HG02678 (cell line): ENCODE data around the gene CCM2.
"Not testable (repeated sequence)": the region's sequence is repeated elsewhere in the genome, so short reads cannot be mapped to it uniquely, and the experiment has no call there.

Experiments
- ATAC-seq: cut with Tn5 transposase; IDR thresholded peaks from one replicate; pipeline ENCODE4 v1.9.1; 2021; ENCODE audit warnings: mild to moderate bottlenecking, moderate library complexity; ENCODE audit not compliant: unreplicated experiment

CCM2 gene

GRCh38 chr7:45098983-45099839, 99.2 kb downstream of the CCM2 start:
- ATAC-seq = no peak

DNA sequence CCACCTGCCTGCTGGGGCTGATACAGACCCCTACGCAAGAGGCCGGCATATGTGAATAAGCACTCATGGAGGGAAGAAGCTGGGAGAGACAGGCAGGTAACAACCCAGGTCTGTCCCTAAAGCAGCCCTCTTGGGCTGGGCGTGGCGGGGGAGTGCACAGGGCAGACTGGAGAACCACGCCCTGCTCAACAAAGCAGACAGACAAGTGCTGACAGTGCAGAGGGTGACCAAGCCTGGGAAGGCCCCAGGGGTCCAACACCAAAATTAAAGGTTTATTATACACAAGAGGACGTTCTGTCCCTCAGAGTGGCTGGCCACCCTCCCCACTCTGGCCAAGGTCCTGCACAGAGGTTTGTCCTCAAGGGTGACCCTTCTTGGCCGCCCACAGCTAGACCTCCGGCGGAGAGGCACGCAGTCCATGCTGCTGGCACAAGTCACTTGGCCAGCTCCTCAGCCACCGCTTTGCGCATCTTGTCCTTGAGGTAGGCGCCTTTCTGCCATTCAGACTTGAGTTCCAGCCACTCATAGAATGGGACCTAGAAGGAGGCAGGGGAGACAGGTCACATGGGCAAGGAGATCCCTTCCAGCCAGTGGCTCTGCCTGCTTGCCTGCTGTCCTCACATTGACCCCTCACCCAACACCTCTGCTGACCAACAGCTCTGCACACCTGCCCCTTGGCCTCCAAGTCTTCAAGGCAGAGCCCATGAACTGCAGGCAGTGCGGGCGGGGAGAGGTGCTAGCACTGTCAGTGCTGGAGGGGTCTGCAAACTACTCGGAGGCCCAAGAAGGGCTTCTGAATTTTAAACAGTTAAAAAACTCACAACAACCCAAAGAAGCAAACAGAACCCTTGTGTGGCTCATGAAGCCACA, 100.1 kb downstream of the CCM2 start:
- no peak for ATAC-seq

DNA sequence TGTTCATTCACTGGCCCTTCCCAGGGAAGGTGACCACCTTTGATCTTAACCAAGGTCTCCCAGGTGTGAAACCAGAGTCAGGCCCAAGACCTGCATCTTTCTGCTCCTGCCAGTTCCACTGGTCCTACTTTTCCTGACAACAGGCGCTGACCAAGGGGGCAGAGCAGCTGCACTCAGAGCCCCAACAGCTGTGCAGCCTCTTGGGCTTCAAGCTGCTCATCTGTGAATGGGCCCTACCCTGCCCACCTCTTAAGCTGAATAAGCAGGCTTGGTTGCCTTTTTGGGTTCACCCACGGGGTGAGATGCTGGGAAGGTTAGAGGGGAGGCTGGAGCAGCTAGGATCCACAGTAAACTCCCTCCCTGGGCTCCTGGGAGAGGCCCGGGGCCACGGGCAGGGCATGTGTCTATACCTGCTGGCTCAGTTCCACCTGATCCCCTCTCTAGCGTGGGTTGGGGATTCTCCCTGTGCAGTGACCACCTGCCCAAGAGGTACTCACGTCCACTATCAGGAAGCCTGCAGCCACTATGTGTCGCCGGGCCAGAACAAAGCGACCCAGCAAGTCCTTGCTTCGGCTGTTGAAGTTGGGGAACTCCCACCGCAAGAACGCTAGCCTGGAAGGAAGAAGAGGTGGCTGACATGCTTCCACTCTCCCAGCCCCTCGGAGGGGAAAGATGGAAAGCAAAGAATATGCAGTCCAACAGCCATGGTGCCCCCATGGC, 100.9 kb downstream of the CCM2 start:
- ATAC-seq = no peak

- ATAC-seq = no peak
Measured at GRCh38 chr7:45101748-45102147, 101.7 kb downstream of the CCM2 start.

DNA sequence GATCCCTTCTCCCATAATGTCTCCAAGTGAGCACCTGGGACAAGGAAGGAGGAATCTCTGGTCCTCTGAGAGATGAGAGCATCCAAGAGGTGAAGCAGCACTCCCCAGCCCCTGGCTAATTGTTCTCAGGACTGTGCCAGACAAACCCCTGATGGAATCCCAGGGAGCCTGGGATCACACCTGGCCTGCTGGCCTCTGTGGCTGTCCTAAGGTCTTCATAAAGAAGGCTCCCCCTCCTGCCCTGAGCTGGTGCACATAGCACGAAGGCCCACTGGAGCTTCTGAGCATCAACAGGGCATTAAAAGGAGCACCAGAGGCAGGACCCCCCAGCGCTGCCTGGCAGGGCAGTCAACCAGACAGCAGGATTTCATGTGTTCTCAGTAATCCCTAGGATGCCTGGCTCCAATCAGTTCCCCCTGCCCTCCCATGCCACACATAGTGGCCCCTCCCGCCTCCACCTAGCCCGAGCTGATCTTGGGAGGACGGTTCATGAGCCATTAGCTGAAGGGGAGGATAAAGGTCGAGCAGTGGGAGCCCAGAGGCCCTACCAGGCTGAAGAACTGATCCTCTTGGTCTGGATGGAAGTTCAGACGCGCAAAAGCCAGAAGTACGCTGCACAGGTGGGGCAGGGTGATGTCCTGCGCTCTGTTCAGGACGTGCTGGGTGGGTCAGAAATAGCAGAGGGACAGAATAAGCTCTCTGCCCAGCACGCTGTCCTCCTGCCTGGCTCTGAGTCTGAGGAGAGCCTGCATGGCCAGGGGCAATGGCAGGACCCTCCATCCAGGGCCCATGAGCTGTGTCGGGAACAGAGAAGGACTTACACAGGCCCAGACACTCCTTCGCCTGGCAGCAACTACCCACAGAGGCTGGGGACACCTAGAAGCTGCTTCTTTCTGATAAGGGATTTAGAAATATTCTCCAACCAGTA, 103.0 kb downstream of the CCM2 start:
- no peak for ATAC-seq

DNA sequence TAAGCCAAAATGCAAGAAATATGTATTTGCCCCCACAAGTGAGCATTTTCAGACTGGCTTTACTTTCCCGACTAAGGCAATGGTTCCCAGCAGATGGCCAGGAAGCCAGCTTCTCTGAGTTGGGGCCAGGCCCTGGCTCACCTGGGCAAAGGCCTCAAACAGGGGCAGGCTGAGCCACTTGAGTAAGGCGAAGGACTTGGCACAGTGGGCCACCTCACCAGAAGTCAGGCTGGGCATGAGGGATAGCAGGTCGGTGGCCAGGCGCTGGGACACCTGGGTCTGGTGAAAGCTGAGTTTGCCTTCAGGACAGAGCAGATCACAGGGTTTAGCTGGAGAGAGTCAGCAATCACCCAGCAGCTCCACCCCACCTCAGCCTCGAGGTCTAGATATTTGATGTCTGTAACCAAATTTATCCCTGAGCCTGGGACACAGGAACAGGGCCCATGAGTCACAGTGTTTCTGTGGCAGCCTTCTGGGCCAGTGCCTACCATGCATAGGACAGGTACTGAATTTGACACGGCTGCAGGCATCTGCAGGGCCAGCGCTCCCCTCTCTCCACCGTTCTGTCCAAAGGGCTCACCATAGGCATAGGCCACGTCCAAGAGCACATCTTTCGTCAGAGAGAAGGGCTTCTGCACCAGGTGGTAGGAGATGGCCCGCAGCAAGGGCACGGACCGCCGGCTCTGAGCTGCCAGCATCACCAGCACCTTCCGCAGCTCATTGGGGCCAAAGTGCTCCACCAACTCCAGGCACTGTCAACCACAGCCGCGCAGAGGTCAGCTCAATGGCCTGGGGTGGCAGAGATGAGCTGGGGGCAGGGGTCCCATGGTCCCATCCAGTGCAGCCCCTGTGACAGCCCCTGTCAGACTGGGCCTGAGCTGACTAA, 104.2 kb downstream of the CCM2 start:
- ATAC-seq = no peak

DNA sequence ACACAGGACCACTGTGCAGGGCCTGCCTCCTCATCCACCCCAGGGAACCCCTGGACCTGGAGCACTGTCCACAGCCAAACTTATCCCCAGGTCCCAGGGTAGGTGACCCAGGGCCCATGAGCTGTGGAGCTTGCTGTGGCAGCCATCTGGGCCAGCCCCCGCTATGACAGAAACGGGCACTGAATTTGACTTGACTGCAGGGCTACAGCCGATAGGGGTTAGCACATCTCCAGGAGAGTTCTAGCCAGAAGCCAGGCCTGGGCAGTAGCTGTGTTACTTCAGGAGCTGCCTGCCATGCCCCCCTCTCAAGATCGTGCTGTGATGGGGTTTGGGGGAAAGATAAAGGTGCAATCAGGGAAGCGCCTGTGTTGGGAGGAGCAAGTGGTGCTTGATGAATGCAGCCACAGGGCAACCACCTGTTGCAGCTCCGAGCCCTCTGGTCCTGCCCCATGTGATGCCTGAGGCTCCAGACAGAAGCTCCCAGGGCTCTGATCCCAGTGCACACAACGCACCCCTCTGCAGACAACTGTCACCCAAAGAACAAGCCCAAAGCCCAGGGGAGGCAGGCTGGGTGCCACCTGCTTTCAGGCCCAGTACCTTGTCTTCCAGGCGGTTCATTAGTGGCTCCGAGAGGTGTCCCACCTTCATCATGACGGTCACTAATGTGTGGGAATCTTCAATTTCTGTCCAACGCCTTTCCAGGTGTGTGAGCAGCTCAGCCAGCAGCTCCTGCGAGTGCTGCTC, 105.0 kb downstream of the CCM2 start:
- ATAC-seq = no peak

DNA sequence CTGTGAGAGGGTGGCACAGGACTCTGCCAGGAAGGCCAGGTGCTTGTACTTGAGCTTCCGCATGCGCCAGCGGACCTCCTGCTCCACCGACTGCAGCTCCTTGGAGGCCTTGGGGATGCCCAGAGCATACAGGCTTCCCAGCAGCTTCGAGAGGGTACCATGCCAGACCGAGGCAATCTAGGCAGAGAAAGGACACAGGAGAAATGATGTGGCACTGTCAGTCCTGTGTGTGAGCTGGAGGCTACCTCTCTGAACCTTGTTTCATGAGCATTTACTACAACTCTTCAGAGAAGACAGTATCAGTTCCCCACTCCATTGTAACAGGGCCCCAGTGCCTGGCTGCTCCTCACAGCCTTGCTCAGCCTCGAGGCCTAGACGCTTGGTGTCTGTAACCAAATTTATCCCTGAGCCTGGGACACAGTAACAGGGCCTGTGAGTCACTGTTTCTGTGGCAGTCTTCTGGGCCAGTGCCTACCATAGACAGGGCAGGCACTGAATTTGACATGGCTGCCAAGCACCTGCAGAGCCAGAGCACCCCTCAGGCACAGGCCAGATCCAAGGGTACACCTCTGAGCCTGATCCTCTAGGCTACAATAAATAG, 105.7 kb downstream of the CCM2 start:
- no peak for ATAC-seq

- no peak for ATAC-seq
Measured at GRCh38 chr7:45106820-45107219, 106.8 kb downstream of the CCM2 start.

GRCh38 chr7:45107356-45107755, 107.4 kb downstream of the CCM2 start:
- ATAC-seq = no peak

GRCh38 chr7:45108863-45109262, 108.9 kb downstream of the CCM2 start:
- no peak for ATAC-seq

DNA sequence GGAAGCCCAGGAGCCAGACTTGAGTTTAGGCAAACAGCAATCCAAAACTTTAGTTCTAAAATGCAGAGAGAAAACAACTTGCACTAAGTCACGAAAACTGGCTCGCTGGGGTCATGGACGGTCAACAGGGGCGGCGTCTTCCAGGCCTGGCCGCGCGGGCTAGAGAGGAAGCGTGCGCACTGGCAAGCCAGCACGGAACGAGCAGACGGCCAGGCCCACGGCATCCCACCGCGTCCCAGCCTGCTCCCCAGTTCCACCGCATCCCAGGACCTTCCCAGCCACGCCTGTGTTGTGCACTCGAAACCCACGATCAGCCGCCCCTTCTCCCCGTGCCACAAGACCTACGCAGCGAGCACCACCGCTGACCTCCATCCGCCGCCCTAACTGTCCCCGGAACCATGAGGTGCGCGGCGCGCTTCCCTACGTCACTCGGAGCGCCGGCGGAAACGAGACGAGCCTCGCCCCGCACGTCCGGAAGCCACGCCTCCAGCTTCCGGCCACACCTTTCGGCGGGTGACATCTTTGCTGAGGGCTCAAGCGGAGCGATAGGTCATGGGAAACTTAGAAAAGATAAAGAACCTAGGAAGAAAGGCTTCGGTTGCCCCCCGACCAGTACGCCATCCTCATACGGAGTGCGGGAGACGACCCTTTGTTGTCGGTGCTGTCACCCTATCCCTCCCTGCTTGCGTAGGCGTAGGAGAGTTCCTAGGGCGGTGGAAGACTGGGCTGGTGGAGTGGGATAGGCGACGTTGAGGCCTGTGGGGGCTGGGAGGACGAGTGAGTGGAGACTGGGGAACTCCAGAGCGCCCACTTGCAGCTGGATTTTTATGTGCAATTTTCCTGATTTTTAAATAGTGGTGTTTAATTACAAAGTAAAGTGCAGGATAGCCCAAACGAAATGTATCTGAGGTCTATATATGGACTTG, 111.6 kb downstream of the CCM2 start, which contains the start of gene TBRG4:
TSS of gene TBRG4 (minus strand) at position 400 of the 926 bp plus-strand sequence. CDS start 2,460 bp downstream, outside the sequence.
- peak; percentile 97 for ATAC-seq

GRCh38 chr7:45112648-45113047, 112.6 kb downstream of the CCM2 start:
- ATAC-seq = no peak

GRCh38 chr7:45114257-45114656, 114.3 kb downstream of the CCM2 start:
- not testable (repeated sequence) for ATAC-seq

GRCh38 chr7:45114926-45115325, 114.9 kb downstream of the CCM2 start:
- no peak for ATAC-seq

DNA sequence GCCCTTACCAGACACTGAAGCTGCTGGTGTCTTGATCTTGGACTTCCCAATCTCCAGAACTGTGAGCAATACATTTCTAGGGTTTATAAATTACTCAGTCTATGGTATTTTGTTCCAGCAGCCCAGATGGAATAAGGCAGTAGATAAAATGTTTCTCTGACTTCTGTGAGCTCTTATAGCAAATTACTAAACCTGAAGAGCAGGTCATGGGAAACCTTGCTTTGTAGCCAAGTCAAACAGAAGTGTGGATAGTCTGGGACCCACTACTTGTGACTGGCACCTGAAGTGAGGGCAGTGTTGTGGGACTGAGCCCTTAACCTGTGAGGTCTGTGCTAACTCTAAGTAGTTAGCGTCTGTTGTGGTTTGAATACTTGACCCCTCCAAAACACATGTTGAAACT, 116.0 kb downstream of the CCM2 start:
- no peak for ATAC-seq

- no peak for ATAC-seq
Measured at GRCh38 chr7:45117582-45117981, 117.6 kb downstream of the CCM2 start.
